ENCODE data around the gene PPFIA3. TPM values are rescaled to one million over a fixed set of nuclear protein-coding genes. Genes with fewer than 3 reads are reported as not detected.

PPFIA3 gene
- total and polyA plus RNA-seq, 2 of the 4 experiments (the other 2 are of a cell fraction): 0.90 to 2.4 TPM

GRCh38 chr19:49094505-49095482 is 24.6 kb upstream of the PPFIA3 start:
- no peak overlapping the region for H3K27ac ChIP-seq (ENCODE audit: insufficient read depth, low read length)
- dilution Hi-C loops (cut with HindIII; ENCODE audit: low sequenced_read_pairs, unreplicated experiment): no loop called here

More at GRCh38 chr19:49094505-49095482, 24.6 kb upstream of the PPFIA3 start:
- no peak overlapping the region for H2BK5ac ChIP-seq (ENCODE audit: low read depth, low read length, poor library complexity, severe bottlenecking)
- no peaks in the 10 kb centered on the region for H3K9me3 ChIP-seq (ENCODE audit: control insufficient read depth, insufficient read depth, low read length)
- no peak overlapping the region for H2AFZ ChIP-seq (replicated peaks; ENCODE audit: low read length, poor library complexity)
- no peak overlapping the region for H4K91ac ChIP-seq (ENCODE audit: insufficient read depth, low read depth, low read length)
- H2BK20ac ChIP-seq (ENCODE audit: low read depth, low read length): no peak overlapping the region
- intact Hi-C loops (cut with micrococcal nuclease) (no loop called here), in situ Hi-C loops (cut with MboI; ENCODE audit: low sequenced_read_pairs) (loop anchor here (5.0 kb wide), 1 partner anchor 108 kb away; no protein-coding TSS in a partner anchor)
- H3K27me3 ChIP-seq (ENCODE audit: control insufficient read depth, insufficient read depth, low read length): no peaks in the 10 kb centered on the region
- no peaks in the 10 kb centered on the region for H3K9me1 ChIP-seq (ENCODE audit: insufficient read depth, low read length)
- H3K9ac ChIP-seq (ENCODE audit: low read depth, low read length): no peak overlapping the region
- H3K4me1 ChIP-seq (ENCODE audit: control insufficient read depth, insufficient read depth, low read length): no peaks in the 10 kb centered on the region
- no peak overlapping the region for H2BK120ac ChIP-seq (ENCODE audit: low read depth, low read length)
- H2AK9ac ChIP-seq (replicated peaks; ENCODE audit: low read depth, low read length, poor library complexity): no peak overlapping the region
- H3K18ac ChIP-seq (ENCODE audit: low read depth, low read length): no peak overlapping the region
- H4K8ac ChIP-seq (ENCODE audit: low read depth in 2 of 2, low read length in 2 of 2): no peak overlapping the region; a peak in 1 of 4 replicates
- H3K4me2 ChIP-seq (ENCODE audit: low read depth, low read length): no peak overlapping the region
- H3K56ac ChIP-seq (ENCODE audit: extremely low read depth, insufficient read depth, low read length): no peak overlapping the region
- no peak overlapping the region for H3K4me3 ChIP-seq (ENCODE audit: insufficient read depth, low read depth, low read length)
- no peak for ATAC-seq (ENCODE audit: low read depth)
- no peak overlapping the region for H2BK15ac ChIP-seq (ENCODE audit: low read depth, low read length)
- H4K5ac ChIP-seq (ENCODE audit: low read depth, low read length): no peak overlapping the region
- no peak overlapping the region for H3K14ac ChIP-seq (replicated peaks; ENCODE audit: low read depth, low read length)
- peaks cover 76% of the 10 kb centered on the region for H3K36me3 ChIP-seq (ENCODE audit: control insufficient read depth, insufficient read depth, low read length)
- H2AK5ac ChIP-seq (ENCODE audit: low read depth, low read length): no peak overlapping the region
- H4K20me1 ChIP-seq (ENCODE audit: insufficient read depth, low read length): peaks cover 80% of the 10 kb centered on the region
- ChIA-PET CTCF (no interaction called here), POLR2A (ENCODE audit: unreplicated experiment) (interaction anchor here (0.5 kb wide), 1 partner anchor 8 kb away, joined by 5 read pairs; no protein-coding TSS in a partner anchor)
- no peak overlapping the region for H3K23ac ChIP-seq (ENCODE audit: low read depth, low read length)
- no peak overlapping the region for H3K4ac ChIP-seq (ENCODE audit: low read depth, low read length)
- H3K79me1 ChIP-seq (ENCODE audit: low read depth in 1 of 2, low read length in 2 of 2): peaks cover 49 to 68% of the 10 kb centered on the region in 2 experiments
- 82% methylated on average over 12 of the region's 23 CpGs; no CpG with 5 or more reads in 1 of the 2 experiments for WGBS, 2 experiments (ENCODE audit: extremely low coverage in 2 of 2, insufficient read length in 1 of 2)
- TF ChIP-seq POLR2A (IDR thresholded peaks at IDR 0.05; ENCODE audit: low read depth, low read length): no peak
- no peak for TF ChIP-seq SMC3 (IDR thresholded peaks at IDR 0.05; ENCODE audit: low read depth, low read length)
- TF ChIP-seq CTCF (conservative IDR thresholded peaks at IDR 0.05; ENCODE audit: low read depth, low read length): no peak
- TF ChIP-seq CEBPB (IDR thresholded peaks at IDR 0.05; ENCODE audit: low read depth, low read length): no peak
- TF ChIP-seq MAZ (IDR thresholded peaks at IDR 0.05; ENCODE audit: borderline replicate concordance, low read depth, low read length): no peak
- no TSS peak for BruUV-seq (replicated peaks)
- DNase-seq: no peak
